Heart right ventricle (tissue), 16 donors: ENCODE measurements around the gene COG7. TPM values are rescaled to one million over a fixed set of nuclear protein-coding genes. Genes with fewer than 3 reads are reported as not detected.

Experiments
- ATAC-seq, 8 donors: fragments of 200-7000 bp; cut with Tn5 transposase; one replicate each; pipeline ENCODE4 v1.9.1; 2020; ENCODE audit warnings: mild to moderate bottlenecking in 8 of 8, moderate library complexity in 8 of 8, moderate number of reproducible peaks in 1 of 8
- DNase-seq, 2 donors: peaks; one replicate each; pipeline ENCODE4 v3.0.0-alpha.2; 2020
- H3K27ac ChIP-seq, 10 donors: fragments of 200-600 bp; sonication (generic) in 2 of 10; one replicate each; pipeline versions ENCODE4 v1.5.0 to v1.8.0; 2020 to 2022; ENCODE audit warnings: mild to moderate bottlenecking in 3 of 10
- H3K27me3 ChIP-seq, 7 donors: fragments of 200-600 bp; one replicate each; pipeline ENCODE4 v1.8.0; 2021 to 2022; ENCODE audit warnings: mild to moderate bottlenecking in 2 of 7
- H3K36me3 ChIP-seq, 9 donors: fragments of 200-600 bp; sonication (generic) in 1 of 9; one replicate each; pipeline versions ENCODE4 v1.5.0 to v1.8.0; 2020 to 2022; ENCODE audit warnings: mild to moderate bottlenecking in 2 of 9
- H3K4me1 ChIP-seq, 9 donors: fragments of 200-600 bp; sonication (generic) in 1 of 9; one replicate each; pipeline versions ENCODE4 v1.5.0 to v1.8.0; 2020 to 2022; ENCODE audit warnings: mild to moderate bottlenecking in 4 of 9
- H3K4me3 ChIP-seq, 10 donors: fragments of 200-600 bp; sonication (generic) in 2 of 10; one replicate each; pipeline versions ENCODE4 v1.5.0 to v1.8.0; 2020 to 2022; ENCODE audit warnings: mild to moderate bottlenecking in 7 of 10, moderate library complexity in 2 of 10
- H3K9me3 ChIP-seq, 11 donors: fragments of 200-600 bp in 10 of 11; sonication (generic) in 2 of 11; one replicate each; pipeline versions ENCODE4 v1.5.0 to v1.8.0; 2013 to 2022; ENCODE audit warnings: mild to moderate bottlenecking in 2 of 11, control low read depth in 1 of 11, moderate library complexity in 1 of 11
- CTCF ChIP-seq, 9 donors: fragments of 200-600 bp; sonication (generic) in 2 of 9; IDR thresholded peaks; one replicate each; pipeline versions ENCODE4 v1.5.0 to v1.8.0; 2021 to 2022; ENCODE audit warnings: antibody characterized with exemption in 9 of 9, mild to moderate bottlenecking in 5 of 9, moderate library complexity in 1 of 9
- WGBS, 2 donors: extraction: QIAGEN DNeasy Blood & Tissue Kit; methylation state at CpG; one replicate each; pipeline ENCODE4 v1.1.7; 2013; ENCODE audit warnings: inconsistent platforms in 1 of 2; 5-methylcytosine and 5-hydroxymethylcytosine counted together
- intact Hi-C, 10 donors: fragments of 100-400 bp; cut with DNase I; formaldehyde crosslinking; loops; one replicate each; pipeline versions ENCODE4 v1.11.1 to v1.14.2; 2022
- polyA plus RNA-seq, 2 donors: library from polyadenylated mRNA; stranded (reverse); fragments of 200-250 nt; gene quantifications; one replicate each; pipeline ENCODE4 v1.2.3, GENCODE V29; 2013
- total RNA-seq, 10 donors: library from RNA; stranded (reverse); fragmentation: NEBNext Ultra II Directional in 3 of 10; extraction: Animal tissue kit (Norgen Biotek cat#: 25700) in 3 of 10; gene quantifications; one replicate each; pipeline versions ENCODE4 v1.2.1 to v1.2.4, GENCODE V29; 2021 to 2023
- donor health status: Arrhythmogenic right ventricular cardiomyopathy.
- donor health status: ischemic (EF 13 %, LVEDD 7.1; RV severe dilation, severe dysfunction).
- donor health status: healthy with polysubstance abuse.
- donor health status: DM: no; HTN: yes; CAD: no.
- donor health status: DM: no; HTN: no; CAD: no.
- donor health status: ischemic (EF 25% LVEDD 6.9; RV normal size, moderate dysfunction).
- donor health status: ischemic (EF 25% LVEDD 5.7; RV mildly dilated, moderate dysfunction).
- donor health status: healthy.
- donor health status: DM: yes; HTN: yes; CAD: no.
- donor health status: Ischemic cardiomyopathy.
- donor health status: ischemic (EF 35%, LVEDD 5.7; RV mildly dilated, moderate dysfunction).
- donor health status: nonischemic (EF 11% LVEDD 7.7; RV severe dilation, severe dysfunction).
- donor health status: DM: yes; HTN: yes; CAD: no.
- donor health status: PGD.
- donor health status: ischemic (EF 29% LVEDD 5.4; RV normal size, mild dysfunction).
- donor health status: nonischemic (EF 23%, LVEDD 6.1; RV moderate dilation, normal function).

The COG7 gene
- total and polyA plus RNA-seq, 12 donors: 10.9 to 28.1 (median 12.9) TPM

DNA sequence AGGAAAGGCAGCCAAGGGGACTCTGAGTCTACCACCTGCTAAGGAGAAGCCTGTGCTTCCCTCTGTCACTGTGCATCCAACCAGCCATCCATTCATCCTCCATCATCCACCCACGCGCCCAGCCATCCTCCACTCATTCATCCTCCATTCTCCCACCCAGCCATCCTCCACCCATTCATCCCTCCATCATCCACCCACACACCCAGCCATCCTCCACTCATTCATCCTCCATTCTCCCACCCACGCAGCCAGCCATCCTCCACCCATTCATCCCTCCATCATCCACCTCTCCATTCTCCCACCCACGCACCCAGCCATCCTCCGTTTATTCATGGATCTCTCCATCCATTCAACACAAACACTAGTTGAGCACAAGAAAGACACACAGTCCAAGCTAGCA, 74.1 kb downstream of the COG7 start:
- Histone ChIP-seq H3K36me3 (no peaks in the 10 kb centered on the region), H3K27me3 (peaks cover 0 to 3% (median 0%) of the 10 kb centered on the region in 7 donors), H3K9me3 (no peaks in the 10 kb centered on the region), H3K4me3 (no peak overlapping the region), H3K27ac (no peak overlapping the region), H3K4me1 (no peaks in the 10 kb centered on the region)
- no peak for TF ChIP-seq CTCF (IDR thresholded peaks at IDR 0.05)
- 94 to 97% methylated on average over 5 of the region's 5 CpGs for WGBS, 2 donors
- DNase-seq (no peak), ATAC-seq (no peak)
- intact Hi-C loops: no loop called here

GRCh38 chr16:23378256-23378655, 74.7 kb downstream of the COG7 start:
- DNase-seq (no peak), ATAC-seq (no peak)
- 72 to 81% methylated on average over 8 of the region's 8 CpGs for WGBS, 2 donors
- intact Hi-C loops: no loop called here
- TF ChIP-seq CTCF (IDR thresholded peaks at IDR 0.05): no peak
- H3K27me3 ChIP-seq: peaks cover 0 to 9% (median 0%) of the 10 kb centered on the region in 7 donors
- H3K27ac ChIP-seq: no peak overlapping the region
- no peaks in the 10 kb centered on the region for H3K4me1 ChIP-seq
- H3K4me3 ChIP-seq: no peak overlapping the region
- H3K9me3 ChIP-seq: no peaks in the 10 kb centered on the region
- no peaks in the 10 kb centered on the region for H3K36me3 ChIP-seq

DNA sequence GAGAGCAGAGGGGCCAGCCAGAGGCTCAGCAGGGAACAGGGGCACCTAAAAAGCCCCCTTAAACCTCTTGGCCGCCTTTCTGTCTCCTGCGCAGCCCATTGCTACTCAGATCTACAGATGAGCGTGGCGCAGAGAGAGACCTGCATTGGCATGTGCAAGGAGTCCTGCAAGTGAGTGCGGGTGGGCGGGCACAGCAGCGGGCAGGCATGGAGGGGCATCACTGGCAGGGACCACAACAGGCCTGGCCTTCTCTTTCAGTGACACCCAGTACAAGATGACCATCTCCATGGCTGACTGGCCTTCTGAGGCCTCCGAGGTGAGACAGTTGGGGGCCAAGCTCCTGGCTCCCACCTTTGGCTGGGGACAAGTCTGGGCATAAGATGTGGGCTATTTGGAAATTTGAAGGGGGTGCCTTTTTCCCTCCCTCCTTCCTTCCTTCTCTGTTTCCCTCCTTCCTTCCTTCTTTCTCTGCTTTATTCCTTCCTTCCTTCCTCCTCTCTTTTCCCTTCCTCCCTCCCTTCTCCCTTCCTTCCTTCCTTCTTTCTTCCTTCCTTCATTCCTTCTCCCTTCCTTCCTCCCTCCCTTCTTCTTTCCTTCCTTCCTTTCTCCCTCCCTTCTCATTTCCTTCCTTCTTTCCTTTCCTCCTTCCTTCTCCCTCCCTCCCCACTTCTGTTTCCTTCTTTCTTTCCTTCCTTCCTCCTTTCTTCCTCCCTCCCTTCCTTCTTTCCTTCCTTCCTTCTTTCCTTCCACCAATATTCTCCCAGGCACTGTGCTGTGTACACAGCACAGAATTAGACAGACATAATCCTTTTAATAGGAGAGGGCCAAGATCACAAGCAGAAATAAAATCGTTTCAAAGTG, 75.7 kb downstream of the COG7 start:
- Histone ChIP-seq H3K36me3 (no peaks in the 10 kb centered on the region), H3K9me3 (no peaks in the 10 kb centered on the region), H3K27ac (no peak overlapping the region), H3K4me3 (no peak overlapping the region), H3K27me3 (peaks cover 0 to 14% (median 0%) of the 10 kb centered on the region in 7 donors), H3K4me1 (no peaks in the 10 kb centered on the region)
- ATAC-seq (no peak), DNase-seq (no peak)
- no peak for TF ChIP-seq CTCF (IDR thresholded peaks at IDR 0.05)
- WGBS, 2 donors: 89 to 90% methylated on average over 9 of the region's 9 CpGs
- intact Hi-C loops: no loop called here

DNA sequence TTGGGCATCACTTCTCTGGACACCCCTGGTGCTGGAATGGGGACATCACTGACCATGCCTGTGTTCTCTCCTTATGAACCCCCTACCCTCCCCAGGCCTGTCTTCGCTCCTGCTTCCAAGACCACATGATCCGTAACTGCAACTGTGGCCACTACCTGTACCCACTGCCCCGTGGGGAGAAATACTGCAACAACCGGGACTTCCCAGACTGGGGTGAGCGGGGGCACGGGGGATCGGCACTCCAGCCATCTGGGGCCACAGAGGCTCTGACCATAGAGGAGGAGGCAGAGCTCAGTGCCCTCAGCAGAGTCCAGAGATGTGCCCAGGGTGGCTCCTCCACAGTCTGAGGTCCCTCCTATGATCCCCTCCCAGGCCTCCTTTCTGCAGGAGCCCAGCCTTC, 77.3 kb downstream of the COG7 start:
- Histone ChIP-seq H3K9me3 (no peaks in the 10 kb centered on the region), H3K4me3 (no peak overlapping the region), H3K27ac (no peak overlapping the region), H3K36me3 (no peaks in the 10 kb centered on the region), H3K4me1 (no peaks in the 10 kb centered on the region), H3K27me3 (peaks cover 0 to 27% (median 10%) of the 10 kb centered on the region in 7 donors)
- DNase-seq (no peak), ATAC-seq (no peak)
- TF ChIP-seq CTCF (IDR thresholded peaks at IDR 0.05): no peak
- 83 to 88% methylated on average over 7 of the region's 7 CpGs for WGBS, 2 donors
- intact Hi-C loops: no loop called here
